ENCODE measurements around the gene YARS1. TPM values are rescaled to one million over a fixed set of nuclear protein-coding genes. Genes with fewer than 3 reads are reported as not detected.

The YARS1 gene
- total and polyA plus RNA-seq, 2 of the 13 experiments (the other 11 are each of a cell fraction or from before 2014, with no cell fraction given), result 50.1 to 113 TPM

DNA sequence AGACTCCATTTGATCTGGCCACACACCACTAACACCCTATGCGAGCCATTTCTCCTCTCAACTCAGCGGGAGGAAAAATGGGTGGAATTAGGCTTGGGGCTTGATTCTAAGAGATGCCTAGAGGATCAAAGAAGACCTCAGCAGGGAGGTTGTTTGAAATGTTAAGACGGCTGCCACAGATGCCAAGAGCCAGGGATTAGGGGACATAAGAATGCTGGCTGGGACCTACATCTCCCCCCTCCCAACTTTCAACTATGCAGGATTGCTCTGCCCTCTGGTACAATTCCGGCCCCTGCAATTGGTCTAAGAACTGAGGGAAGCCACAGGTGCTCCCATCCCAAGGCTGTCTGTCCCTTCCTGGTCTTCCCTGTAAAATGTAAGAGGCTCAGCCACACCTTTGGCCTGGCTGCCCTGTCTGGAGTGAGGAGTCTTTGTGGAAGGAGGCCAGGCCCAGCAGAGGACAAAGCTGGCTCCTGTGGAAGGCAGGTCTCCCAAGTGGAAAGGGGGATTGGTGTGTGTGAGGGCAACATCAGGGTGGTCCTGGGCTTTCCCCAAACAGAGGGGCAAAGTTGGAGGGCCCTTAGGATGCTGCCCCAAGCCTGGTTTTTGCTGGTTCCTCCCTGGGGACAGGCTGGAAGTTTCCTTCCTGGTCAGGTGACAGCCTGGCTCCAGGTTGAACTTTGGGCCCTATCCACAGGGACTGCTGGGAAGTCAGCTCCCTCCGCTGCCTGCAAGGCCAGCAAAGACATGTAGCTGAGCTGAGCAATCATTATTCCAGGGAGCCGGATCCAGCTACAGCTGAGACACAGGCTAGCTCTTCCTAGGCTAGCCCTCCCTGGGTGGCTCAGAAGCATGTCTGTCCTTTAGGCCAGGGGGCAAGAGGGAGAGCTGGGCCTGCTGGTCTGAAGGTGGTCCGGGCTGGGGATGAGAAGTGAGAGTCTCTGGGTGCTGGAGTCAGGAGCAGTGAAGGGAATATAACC lies 80.1 kb downstream of the YARS1 start (continued):
- peak; percentile 81; the same call in 1 of the 2 replicates for TF ChIP-seq ZNF331 (CRISPR knock-in tag; IDR thresholded peaks at IDR 0.05)
- TF ChIP-seq, protein P1, sequence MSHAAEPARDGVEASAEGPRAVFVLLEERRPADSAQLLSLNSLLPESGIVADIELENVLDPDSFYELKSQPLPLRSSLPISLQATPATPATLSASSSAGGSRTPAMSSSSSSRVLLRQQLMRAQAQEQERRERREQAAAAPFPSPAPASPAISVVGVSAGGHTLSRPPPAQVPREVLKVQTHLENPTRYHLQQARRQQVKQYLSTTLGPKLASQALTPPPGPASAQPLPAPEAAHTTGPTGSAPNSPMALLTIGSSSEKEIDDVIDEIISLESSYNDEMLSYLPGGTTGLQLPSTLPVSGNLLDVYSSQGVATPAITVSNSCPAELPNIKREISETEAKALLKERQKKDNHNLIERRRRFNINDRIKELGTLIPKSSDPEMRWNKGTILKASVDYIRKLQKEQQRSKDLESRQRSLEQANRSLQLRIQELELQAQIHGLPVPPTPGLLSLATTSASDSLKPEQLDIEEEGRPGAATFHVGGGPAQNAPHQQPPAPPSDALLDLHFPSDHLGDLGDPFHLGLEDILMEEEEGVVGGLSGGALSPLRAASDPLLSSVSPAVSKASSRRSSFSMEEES (CRISPR knock-in tag; IDR thresholded peaks at IDR 0.05), result peak; percentile 97
- TF ChIP-seq GATA4 (IDR thresholded peaks at IDR 0.05; ENCODE audit: borderline replicate concordance, low read depth), result peak; percentile 39; the same call in 1 of the 2 replicates
- TF ChIP-seq IRF2 (CRISPR knock-in tag; IDR thresholded peaks at IDR 0.05), result peak; percentile 90
- peak; percentile 69; the same call in 1 of the 2 replicates for TF ChIP-seq AKAP8 (CRISPR knock-in tag; IDR thresholded peaks at IDR 0.05)
- TF ChIP-seq YEATS2 (CRISPR knock-in tag; IDR thresholded peaks at IDR 0.05; ENCODE audit: borderline replicate concordance), result peak; percentile 75; the same call in 1 of the 2 replicates
- 0 out of 2 replicates have a peak, but pooled peaks have one; percentile 29 for TF ChIP-seq TOPORS (CRISPR knock-in tag; IDR thresholded peaks at IDR 0.05)
- no peak for TF ChIP-seq NONO (IDR thresholded peaks at IDR 0.05)
- TF ChIP-seq NONO (CRISPR knock-in tag; conservative IDR thresholded peaks at IDR 0.05), result peak; percentile 86; the same call in 1 of the 2 replicates
- no peak for TF ChIP-seq ZNF274 (CRISPR knock-in tag; IDR thresholded peaks at IDR 0.05)
- TF ChIP-seq MYC (CRISPR knock-in tag; IDR thresholded peaks at IDR 0.05; ENCODE audit: borderline replicate concordance), result peak; percentile 40; the same call in 1 of the 2 replicates
- TF ChIP-seq, protein P2, sequence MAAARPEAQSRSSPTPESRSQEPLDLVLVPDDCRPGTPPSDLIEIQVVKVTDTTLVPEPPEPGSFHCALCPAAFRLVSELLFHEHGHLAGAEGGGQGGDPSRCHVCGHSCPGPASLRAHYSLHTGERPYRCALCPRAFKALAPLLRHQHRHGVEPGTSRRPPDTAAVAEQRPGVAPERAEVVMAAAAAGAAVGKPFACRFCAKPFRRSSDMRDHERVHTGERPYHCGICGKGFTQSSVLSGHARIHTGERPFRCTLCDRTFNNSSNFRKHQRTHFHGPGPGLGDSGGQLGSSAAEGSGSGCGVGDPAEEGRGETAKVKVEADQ (CRISPR knock-in tag; IDR thresholded peaks at IDR 0.05; ENCODE audit: borderline replicate concordance), result peak; percentile 34; the same call in 1 of the 2 replicates
- TF ChIP-seq ZNF337 (CRISPR knock-in tag; IDR thresholded peaks at IDR 0.05; ENCODE audit: borderline replicate concordance, low read depth), result 0 out of 2 replicates have a peak, but pooled peaks have one; percentile 39
- TF ChIP-seq ZSCAN29 (CRISPR knock-in tag; conservative IDR thresholded peaks at IDR 0.05), result peak; percentile 86; the same call in 1 of the 2 replicates
- peak; percentile 44; the same call in 1 of the 2 replicates for TF ChIP-seq ZNF160 (CRISPR knock-in tag; IDR thresholded peaks at IDR 0.05)
- TF ChIP-seq MYNN (CRISPR knock-in tag; IDR thresholded peaks at IDR 0.05; ENCODE audit: low read depth), result 0 out of 2 replicates have a peak, but pooled peaks have one; percentile 48
- peak; percentile 61 for TF ChIP-seq ETV5 (CRISPR knock-in tag; IDR thresholded peaks at IDR 0.05; ENCODE audit: borderline replicate concordance)
- peak; percentile 57 for TF ChIP-seq RBFOX2 (IDR thresholded peaks at IDR 0.05; ENCODE audit: low read depth, low read length)
- TF ChIP-seq, protein P3, sequence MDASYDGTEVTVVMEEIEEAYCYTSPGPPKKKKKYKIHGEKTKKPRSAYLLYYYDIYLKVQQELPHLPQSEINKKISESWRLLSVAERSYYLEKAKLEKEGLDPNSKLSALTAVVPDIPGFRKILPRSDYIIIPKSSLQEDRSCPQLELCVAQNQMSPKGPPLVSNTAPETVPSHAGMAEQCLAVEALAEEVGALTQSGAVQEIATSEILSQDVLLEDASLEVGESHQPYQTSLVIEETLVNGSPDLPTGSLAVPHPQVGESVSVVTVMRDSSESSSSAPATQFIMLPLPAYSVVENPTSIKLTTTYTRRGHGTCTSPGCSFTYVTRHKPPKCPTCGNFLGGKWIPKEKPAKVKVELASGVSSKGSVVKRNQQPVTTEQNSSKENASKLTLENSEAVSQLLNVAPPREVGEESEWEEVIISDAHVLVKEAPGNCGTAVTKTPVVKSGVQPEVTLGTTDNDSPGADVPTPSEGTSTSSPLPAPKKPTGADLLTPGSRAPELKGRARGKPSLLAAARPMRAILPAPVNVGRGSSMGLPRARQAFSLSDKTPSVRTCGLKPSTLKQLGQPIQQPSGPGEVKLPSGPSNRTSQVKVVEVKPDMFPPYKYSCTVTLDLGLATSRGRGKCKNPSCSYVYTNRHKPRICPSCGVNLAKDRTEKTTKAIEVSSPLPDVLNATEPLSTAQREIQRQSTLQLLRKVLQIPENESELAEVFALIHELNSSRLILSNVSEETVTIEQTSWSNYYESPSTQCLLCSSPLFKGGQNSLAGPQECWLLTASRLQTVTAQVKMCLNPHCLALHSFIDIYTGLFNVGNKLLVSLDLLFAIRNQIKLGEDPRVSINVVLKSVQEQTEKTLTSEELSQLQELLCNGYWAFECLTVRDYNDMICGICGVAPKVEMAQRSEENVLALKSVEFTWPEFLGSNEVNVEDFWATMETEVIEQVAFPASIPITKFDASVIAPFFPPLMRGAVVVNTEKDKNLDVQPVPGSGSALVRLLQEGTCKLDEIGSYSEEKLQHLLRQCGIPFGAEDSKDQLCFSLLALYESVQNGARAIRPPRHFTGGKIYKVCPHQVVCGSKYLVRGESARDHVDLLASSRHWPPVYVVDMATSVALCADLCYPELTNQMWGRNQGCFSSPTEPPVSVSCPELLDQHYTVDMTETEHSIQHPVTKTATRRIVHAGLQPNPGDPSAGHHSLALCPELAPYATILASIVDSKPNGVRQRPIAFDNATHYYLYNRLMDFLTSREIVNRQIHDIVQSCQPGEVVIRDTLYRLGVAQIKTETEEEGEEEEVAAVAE (CRISPR knock-in tag; IDR thresholded peaks at IDR 0.05; ENCODE audit: borderline replicate concordance), result 0 out of 2 replicates have a peak, but pooled peaks have one; percentile 15
- TF ChIP-seq, protein P4, sequence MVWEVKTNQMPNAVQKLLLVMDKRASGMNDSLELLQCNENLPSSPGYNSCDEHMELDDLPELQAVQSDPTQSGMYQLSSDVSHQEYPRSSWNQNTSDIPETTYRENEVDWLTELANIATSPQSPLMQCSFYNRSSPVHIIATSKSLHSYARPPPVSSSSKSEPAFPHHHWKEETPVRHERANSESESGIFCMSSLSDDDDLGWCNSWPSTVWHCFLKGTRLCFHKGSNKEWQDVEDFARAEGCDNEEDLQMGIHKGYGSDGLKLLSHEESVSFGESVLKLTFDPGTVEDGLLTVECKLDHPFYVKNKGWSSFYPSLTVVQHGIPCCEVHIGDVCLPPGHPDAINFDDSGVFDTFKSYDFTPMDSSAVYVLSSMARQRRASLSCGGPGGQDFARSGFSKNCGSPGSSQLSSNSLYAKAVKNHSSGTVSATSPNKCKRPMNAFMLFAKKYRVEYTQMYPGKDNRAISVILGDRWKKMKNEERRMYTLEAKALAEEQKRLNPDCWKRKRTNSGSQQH (CRISPR knock-in tag; IDR thresholded peaks at IDR 0.05; ENCODE audit: low read depth), result no peak

All from HepG2 (cell line).